ENCODE measurements around the gene HIF1AN.

GRCh38 chr10:100518761-100519241, 16.9 kb upstream of the HIF1AN start:
- TF ChIP-seq POLR2A (IDR thresholded peaks at IDR 0.05; ENCODE audit: low read depth, low read length) (no peak), POLR2AphosphoS5 (IDR thresholded peaks at IDR 0.05; ENCODE audit: low read depth, low read length) (no peak), SPI1 (IDR thresholded peaks at IDR 0.05; ENCODE audit: low read depth, low read length) (no peak), TAF1 (IDR thresholded peaks at IDR 0.05; ENCODE audit: low read depth, low read length) (no peak), POU2F2 (IDR thresholded peaks at IDR 0.05; ENCODE audit: low read depth, low read length) (no peak)

Measured in GM12891 (cell line).